Measurements from ENCODE around the gene PIGC. TPM values are rescaled to one million over a fixed set of nuclear protein-coding genes. Genes with fewer than 3 reads are reported as not detected.

The PIGC gene
- total RNA-seq, 1 experiment from 2014 or later, result 17.5 TPM

GRCh38 chr1:172471666-172472065, 27.8 kb upstream of the PIGC start:
- H2BK5ac ChIP-seq (ENCODE audit: insufficient read length, low read length), result no peak overlapping the region
- H3K18ac ChIP-seq (ENCODE audit: insufficient read length, low read depth, low read length), result no peak overlapping the region
- H3K27ac Mint-ChIP-seq, result no peak overlapping the region
- no peaks in the 10 kb centered on the region for H4K20me1 ChIP-seq (ENCODE audit: control insufficient read depth, insufficient read depth, insufficient read length)
- no peak overlapping the region for H3K4me2 ChIP-seq (ENCODE audit: insufficient read depth, insufficient read length, low read length)
- no peak overlapping the region for H4K5ac ChIP-seq (ENCODE audit: insufficient read length, low read depth, low read length)
- TF ChIP-seq CTCF (conservative IDR thresholded peaks at IDR 0.05), result no peak
- no peak overlapping the region for H2BK120ac ChIP-seq (ENCODE audit: low read depth, low read length, poor library complexity, severe bottlenecking)
- no peaks in the 10 kb centered on the region for H3K79me2 ChIP-seq (ENCODE audit: insufficient read depth, low read length)
- no peaks in the 10 kb centered on the region for H3K36me3 Mint-ChIP-seq (ENCODE audit: insufficient read depth in 1 of 3, low read depth in 3 of 3)
- no peak overlapping the region for H3K9ac ChIP-seq (ENCODE audit: extremely low read depth, insufficient read length, low read length)
- H3K27me3 Mint-ChIP-seq (ENCODE audit: low read depth), result no peaks in the 10 kb centered on the region
- no peaks in the 10 kb centered on the region for H3K9me3 Mint-ChIP-seq
- no peak overlapping the region for H2AK5ac ChIP-seq (ENCODE audit: insufficient read length, low read length)
- no peak overlapping the region for H4K8ac ChIP-seq (replicated peaks; ENCODE audit: insufficient read length, low read depth, low read length)
- H3K4ac ChIP-seq (ENCODE audit: low read depth, low read length), result no peak overlapping the region
- no peak overlapping the region for H3K56ac ChIP-seq (ENCODE audit: insufficient read length, low read depth, low read length)
- H4K91ac ChIP-seq (ENCODE audit: insufficient read length, low read depth, low read length), result no peak overlapping the region
- H3K27me3 ChIP-seq (ENCODE audit: insufficient read depth, low read length), result no peaks in the 10 kb centered on the region
- H2BK15ac ChIP-seq (ENCODE audit: low read depth, low read length), result no peak overlapping the region
- H3K4me1 Mint-ChIP-seq, result no peaks in the 10 kb centered on the region
- H2AFZ ChIP-seq (ENCODE audit: low read length), result no peak overlapping the region
- H2BK12ac ChIP-seq (ENCODE audit: insufficient read length, low read depth, low read length), result no peak overlapping the region
- no peaks in the 10 kb centered on the region for H3K23me2 ChIP-seq (ENCODE audit: insufficient read length, low read depth, low read length, poor library complexity, severe bottlenecking)
- H3K79me1 ChIP-seq (ENCODE audit: insufficient read depth, low read depth, low read length, poor library complexity, severe bottlenecking), result no peaks in the 10 kb centered on the region
- no peak overlapping the region for H2BK20ac ChIP-seq (ENCODE audit: low read depth, low read length, poor library complexity, severe bottlenecking)
- no peaks in the 10 kb centered on the region for H3K9me3 ChIP-seq (ENCODE audit: control insufficient read depth, low read depth, low read length)
- H3T11ph ChIP-seq (ENCODE audit: low read length), result no peak overlapping the region
- H3K4me1 ChIP-seq (ENCODE audit: insufficient read depth, low read length), result no peaks in the 10 kb centered on the region; the same call in 1 of the 2 replicates
- no peak overlapping the region for H3K23ac ChIP-seq (ENCODE audit: insufficient read length, low read depth, low read length)
- DNase-seq, result no peak
- H3K4me3 Mint-ChIP-seq, result no peak overlapping the region
- no peak overlapping the region for H3K27ac ChIP-seq (ENCODE audit: insufficient read length, low read depth, low read length)
- WGBS (ENCODE audit: extremely low coverage, insufficient read length, low lambda C conversion rate), result no CpG with 5 or more reads among the region's 1 CpG
- no peak overlapping the region for H3K14ac ChIP-seq (ENCODE audit: insufficient read depth, low read length)

All from H9 (cell line).